GM13976 (cell line): ENCODE results near the gene PMM2.

Source experiments
- DNase-seq: peaks from one replicate; pipeline ENCODE4 v3.0.0; 2012; ENCODE audit warnings: low spot score
- CTCF ChIP-seq: IDR thresholded peaks from 2 replicates; pipeline ENCODE4 v1.5.1; 2012; ENCODE audit warnings: borderline replicate concordance, mild to moderate bottlenecking; ENCODE audit not compliant: insufficient read depth; ENCODE audit errors: extremely low read depth, missing control alignments, control extremely low read depth
- in situ Hi-C: fragments of 300-500 bp; cut with MboI; formaldehyde crosslinking; loops from one replicate; pipeline ENCODE4 v1.12.0; 2022; ENCODE audit warnings: low sequenced_read_pairs, mixed read lengths, inconsistent platforms; ENCODE audit not compliant: unreplicated experiment

The PMM2 gene

GRCh38 chr16:8854298-8854948 lies 56.8 kb downstream of the PMM2 start:
- no peak for TF ChIP-seq CTCF
- no peak for DNase-seq
- in situ Hi-C loops = no loop called here

GRCh38 chr16:8855051-8855786 lies 57.6 kb downstream of the PMM2 start:
- TF ChIP-seq CTCF = no peak
- in situ Hi-C loops = no loop called here
- no peak for DNase-seq

DNA sequence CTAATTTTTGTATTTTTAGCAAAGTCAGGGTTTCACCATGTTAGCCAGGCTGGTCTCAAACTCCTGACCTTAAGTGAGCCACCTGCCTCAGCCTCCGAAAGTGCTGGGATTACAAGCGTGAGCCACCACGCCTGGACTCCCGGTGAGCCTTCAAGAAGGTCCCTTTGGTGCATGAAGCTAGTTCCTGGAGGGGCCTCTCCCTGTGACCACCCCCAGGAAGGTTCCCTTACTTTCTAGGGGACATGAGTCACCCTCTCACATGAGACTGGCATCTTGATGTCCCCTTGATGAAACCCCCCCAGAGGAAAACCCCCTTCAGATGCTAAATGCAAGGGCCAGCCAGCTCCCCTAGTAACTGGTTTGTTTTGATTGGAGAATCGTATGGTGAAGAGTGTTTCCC lies 58.3 kb downstream of the PMM2 start:
- no peak for DNase-seq
- TF ChIP-seq CTCF = no peak
- in situ Hi-C loops = no loop called here

GRCh38 chr16:8858994-8859912 lies 61.6 kb downstream of the PMM2 start:
- DNase-seq = no peak
- no peak for TF ChIP-seq CTCF
- in situ Hi-C loops = no loop called here

- TF ChIP-seq CTCF = no peak
- in situ Hi-C loops = no loop called here
- DNase-seq = no peak
Observed at GRCh38 chr16:8859913-8860881, 62.6 kb downstream of the PMM2 start.
